Brain microvascular endothelial cell (primary cell): Measurements from ENCODE around the gene TMEM208.

Source experiments
- DNase-seq: peaks from one replicate; pipeline ENCODE4 v3.0.0-alpha.2; 2020
- H3K27ac ChIP-seq: fragments of 250-450 bp; sonication (Bioruptor Pico); 2 replicates; pipeline ENCODE4 v1.5.1; 2020; ENCODE audit warnings: mild to moderate bottlenecking, moderate library complexity
- H3K27me3 ChIP-seq: fragments of 250-450 bp; sonication (Bioruptor Pico); replicated peaks from 2 replicates; pipeline ENCODE4 v1.5.1; 2020; ENCODE audit warnings: mild to moderate bottlenecking
- H3K36me3 ChIP-seq: fragments of 250-450 bp; sonication (Bioruptor Pico); replicated peaks from 2 replicates; pipeline ENCODE4 v1.5.1; 2020; ENCODE audit warnings: mild to moderate bottlenecking
- H3K4me3 ChIP-seq: 2 replicates; pipeline ENCODE4 v1.5.1; 2011; ENCODE audit warnings: low read depth, mild to moderate bottlenecking, control low read depth, low read length, moderate library complexity
- CTCF ChIP-seq: IDR thresholded peaks from 2 replicates; pipeline ENCODE4 v1.5.1; 2011; ENCODE audit warnings: low read depth, mild to moderate bottlenecking, moderate library complexity, low read length, control low read depth, inconsistent platforms; ENCODE audit errors: missing control alignments
- in situ Hi-C: cut with HindIII; loops from 2 replicates; pipeline ENCODE4 v1.10.0; 2017; ENCODE audit warnings: low sequenced_read_pairs, low pct_ligation_motif_present

Gene TMEM208

GRCh38 chr16:67185651-67186134 is 41.2 kb upstream of the TMEM208 start:
- no peak for TF ChIP-seq CTCF
- in situ Hi-C loops = no loop called here
- H3K36me3 ChIP-seq = no peaks in the 10 kb centered on the region
- no peak overlapping the region for H3K27ac ChIP-seq
- H3K4me3 ChIP-seq = no peak overlapping the region
- DNase-seq = no peak
- no peaks in the 10 kb centered on the region for H3K27me3 ChIP-seq

- DNase-seq = no peak
- Histone ChIP-seq H3K27ac (no peak overlapping the region), H3K27me3 (no peaks in the 10 kb centered on the region), H3K36me3 (no peaks in the 10 kb centered on the region), H3K4me3 (no peak overlapping the region)
- no peak for TF ChIP-seq CTCF
- in situ Hi-C loops = no loop called here
Measured at GRCh38 chr16:67186550-67186950, 40.4 kb upstream of the TMEM208 start.

GRCh38 chr16:67187175-67187890 is 39.6 kb upstream of the TMEM208 start:
- Histone ChIP-seq H3K4me3 (no peak overlapping the region), H3K27ac (no peak overlapping the region), H3K27me3 (no peaks in the 10 kb centered on the region), H3K36me3 (no peaks in the 10 kb centered on the region)
- no peak for TF ChIP-seq CTCF
- no peak for DNase-seq
- in situ Hi-C loops = no loop called here

- in situ Hi-C loops = no loop called here
- Histone ChIP-seq H3K27me3 (no peaks in the 10 kb centered on the region), H3K36me3 (peaks cover 3% of the 10 kb centered on the region), H3K4me3 (no peak overlapping the region), H3K27ac (no peak overlapping the region)
- TF ChIP-seq CTCF = no peak
- DNase-seq = no peak
Measured at GRCh38 chr16:67188323-67188722, 38.6 kb upstream of the TMEM208 start.

- no peak for TF ChIP-seq CTCF
- Histone ChIP-seq H3K27ac (no peak overlapping the region), H3K4me3 (no peak overlapping the region), H3K36me3 (peaks cover 6% of the 10 kb centered on the region), H3K27me3 (no peaks in the 10 kb centered on the region)
- in situ Hi-C loops = no loop called here
- no peak for DNase-seq
Measured at GRCh38 chr16:67188798-67189197, 38.1 kb upstream of the TMEM208 start.

DNA sequence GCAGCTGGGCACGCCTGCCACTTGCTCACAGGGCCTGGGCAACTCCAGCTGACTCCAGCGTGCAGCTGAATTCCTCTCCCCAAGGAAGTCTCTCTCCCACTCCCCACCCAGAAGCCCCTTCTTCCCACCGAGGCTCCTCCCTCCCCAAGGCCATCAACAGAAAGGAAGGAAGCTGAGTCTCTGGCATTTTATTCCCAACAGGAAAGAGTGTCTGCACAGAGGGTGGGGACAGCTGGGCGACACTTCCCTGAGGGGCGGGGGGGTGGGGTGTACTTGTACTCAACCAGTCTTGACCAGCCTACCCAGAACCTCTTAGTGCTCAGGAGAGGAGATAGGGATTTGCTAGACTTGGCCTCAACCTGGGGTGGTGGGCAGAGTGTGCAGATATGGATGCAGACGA is 36.9 kb upstream of the TMEM208 start, which contains the start of gene EXOC3L1:
EXOC3L1 (minus strand) TSS at position 96 of the 400 bp plus-strand sequence. CDS start 460 bp downstream, outside the sequence.
- no peak for DNase-seq
- Histone ChIP-seq H3K27ac (no peak within 1 kb of the TSS), H3K27me3 (no peaks in the 10 kb centered on the region), H3K36me3 (peaks cover 16% of the 10 kb centered on the region), H3K4me3 (no peak within 1 kb of the TSS)
- in situ Hi-C loops = no loop called here
- no peak for TF ChIP-seq CTCF
